Measurements from ENCODE around the gene MRPL23.

MRPL23 gene

GRCh38 chr11:1924181-1924580 is 23.0 kb upstream of the MRPL23 start:
- ATAC-seq (ENCODE audit: low read depth) (no peak), DNase-seq (ENCODE audit: low spot score) (peak; percentile 60)
- Histone ChIP-seq H3K27ac (ENCODE audit: poor library complexity, severe bottlenecking) (no peak overlapping the region), H3K4me3 (ENCODE audit: severe bottlenecking) (no peak overlapping the region), H3K36me3 (ENCODE audit: low read depth) (no peaks in the 10 kb centered on the region), H3K27me3 (ENCODE audit: insufficient read depth, poor library complexity, severe bottlenecking) (no peaks in the 10 kb centered on the region), H3K9me3 (ENCODE audit: severe bottlenecking) (no peaks in the 10 kb centered on the region), H3K4me1 (ENCODE audit: insufficient read depth, poor library complexity, severe bottlenecking) (peaks cover 13% of the 10 kb centered on the region)
- TF ChIP-seq CTCF (IDR thresholded peaks at IDR 0.05; ENCODE audit: poor library complexity, severe bottlenecking): no peak

- Histone ChIP-seq H3K4me3 (ENCODE audit: severe bottlenecking) (no peak overlapping the region), H3K4me1 (ENCODE audit: insufficient read depth, poor library complexity, severe bottlenecking) (peaks cover 13% of the 10 kb centered on the region), H3K27ac (ENCODE audit: poor library complexity, severe bottlenecking) (no peak overlapping the region), H3K9me3 (ENCODE audit: severe bottlenecking) (no peaks in the 10 kb centered on the region), H3K36me3 (ENCODE audit: low read depth) (no peaks in the 10 kb centered on the region), H3K27me3 (ENCODE audit: insufficient read depth, poor library complexity, severe bottlenecking) (no peaks in the 10 kb centered on the region)
- no peak for ATAC-seq (ENCODE audit: low read depth)
- DNase-seq (ENCODE audit: low spot score): peak; percentile 47
- no peak for TF ChIP-seq CTCF (IDR thresholded peaks at IDR 0.05; ENCODE audit: poor library complexity, severe bottlenecking)
Observed at GRCh38 chr11:1924646-1925372, 22.3 kb upstream of the MRPL23 start.

GRCh38 chr11:1925373-1926155 is 21.6 kb upstream of the MRPL23 start:
- peaks cover 13% of the 10 kb centered on the region for H3K4me1 ChIP-seq (ENCODE audit: insufficient read depth, poor library complexity, severe bottlenecking)
- no peak for ATAC-seq (ENCODE audit: low read depth)
- no peaks in the 10 kb centered on the region for H3K9me3 ChIP-seq (ENCODE audit: severe bottlenecking)
- H3K27ac ChIP-seq (ENCODE audit: poor library complexity, severe bottlenecking): no peak overlapping the region
- H3K27me3 ChIP-seq (ENCODE audit: insufficient read depth, poor library complexity, severe bottlenecking): no peaks in the 10 kb centered on the region
- H3K36me3 ChIP-seq (ENCODE audit: low read depth): no peaks in the 10 kb centered on the region
- no peak overlapping the region for H3K4me3 ChIP-seq (ENCODE audit: severe bottlenecking)
- DNase-seq (ENCODE audit: low spot score): peak; percentile 47
- no peak for TF ChIP-seq CTCF (IDR thresholded peaks at IDR 0.05; ENCODE audit: poor library complexity, severe bottlenecking)

- Histone ChIP-seq H3K9me3 (ENCODE audit: severe bottlenecking) (no peaks in the 10 kb centered on the region), H3K4me1 (ENCODE audit: insufficient read depth, poor library complexity, severe bottlenecking) (peaks cover 13% of the 10 kb centered on the region), H3K27ac (ENCODE audit: poor library complexity, severe bottlenecking) (no peak overlapping the region), H3K27me3 (ENCODE audit: insufficient read depth, poor library complexity, severe bottlenecking) (no peaks in the 10 kb centered on the region), H3K36me3 (ENCODE audit: low read depth) (no peaks in the 10 kb centered on the region), H3K4me3 (ENCODE audit: severe bottlenecking) (no peak overlapping the region)
- ATAC-seq (ENCODE audit: low read depth) (no peak), DNase-seq (ENCODE audit: low spot score) (peak; percentile 57)
- TF ChIP-seq CTCF (IDR thresholded peaks at IDR 0.05; ENCODE audit: poor library complexity, severe bottlenecking): no peak
Observed at GRCh38 chr11:1926156-1927025, 20.7 kb upstream of the MRPL23 start.
